Liver (tissue), 3 donors: ENCODE results near the gene BRD3OS.

Experiments used
- ATF3 ChIP-seq: IDR thresholded peaks from 2 replicates; pipeline ENCODE4 v1.6.1; 2016; ENCODE audit warnings: antibody characterized with exemption
- GABPA ChIP-seq, 2 donors: IDR thresholded peaks in 1 of 2; conservative IDR thresholded peaks in 1 of 2; 2 replicates each; pipeline ENCODE4 v1.6.1; 2016; ENCODE audit warnings: antibody characterized with exemption in 2 of 2, mild to moderate bottlenecking in 1 of 2, moderate library complexity in 1 of 2
- HNF4G ChIP-seq: IDR thresholded peaks from 2 replicates; pipeline ENCODE4 v1.6.1; 2016; ENCODE audit warnings: antibody characterized with exemption
- RAD21 ChIP-seq, 2 donors: IDR thresholded peaks; 2 replicates each; pipeline ENCODE4 v1.6.1; 2016; ENCODE audit warnings: antibody characterized with exemption in 2 of 2, mild to moderate bottlenecking in 2 of 2
- REST ChIP-seq: IDR thresholded peaks from 2 replicates; pipeline ENCODE4 v1.6.1; 2016; ENCODE audit warnings: antibody characterized with exemption, mild to moderate bottlenecking
- SP1 ChIP-seq: IDR thresholded peaks from 2 replicates; pipeline ENCODE4 v1.6.1; 2018; ENCODE audit warnings: antibody characterized with exemption, mild to moderate bottlenecking
- TAF1 ChIP-seq: conservative IDR thresholded peaks from 2 replicates; pipeline ENCODE4 v1.6.1; 2016; ENCODE audit warnings: antibody characterized with exemption, mild to moderate bottlenecking
- YY1 ChIP-seq: IDR thresholded peaks from 2 replicates; pipeline ENCODE4 v1.6.1; 2016; ENCODE audit warnings: antibody characterized with exemption, mild to moderate bottlenecking
- TF ChIP-seq, protein P1 (sequence below): fragments of 150-350 bp; IDR thresholded peaks from 2 replicates; pipeline ENCODE4 v1.5.1; 2017; ENCODE audit warnings: improper control_type of control experiment, low read depth, low read length; ENCODE audit not compliant: missing input control
- TF ChIP-seq, protein P2 (sequence below): IDR thresholded peaks from 2 replicates; pipeline ENCODE4 v1.6.1; 2016; ENCODE audit warnings: antibody characterized with exemption
- donor health status: healthy.
- donor health status: healthy.

- TF ChIP-seq, protein P1, sequence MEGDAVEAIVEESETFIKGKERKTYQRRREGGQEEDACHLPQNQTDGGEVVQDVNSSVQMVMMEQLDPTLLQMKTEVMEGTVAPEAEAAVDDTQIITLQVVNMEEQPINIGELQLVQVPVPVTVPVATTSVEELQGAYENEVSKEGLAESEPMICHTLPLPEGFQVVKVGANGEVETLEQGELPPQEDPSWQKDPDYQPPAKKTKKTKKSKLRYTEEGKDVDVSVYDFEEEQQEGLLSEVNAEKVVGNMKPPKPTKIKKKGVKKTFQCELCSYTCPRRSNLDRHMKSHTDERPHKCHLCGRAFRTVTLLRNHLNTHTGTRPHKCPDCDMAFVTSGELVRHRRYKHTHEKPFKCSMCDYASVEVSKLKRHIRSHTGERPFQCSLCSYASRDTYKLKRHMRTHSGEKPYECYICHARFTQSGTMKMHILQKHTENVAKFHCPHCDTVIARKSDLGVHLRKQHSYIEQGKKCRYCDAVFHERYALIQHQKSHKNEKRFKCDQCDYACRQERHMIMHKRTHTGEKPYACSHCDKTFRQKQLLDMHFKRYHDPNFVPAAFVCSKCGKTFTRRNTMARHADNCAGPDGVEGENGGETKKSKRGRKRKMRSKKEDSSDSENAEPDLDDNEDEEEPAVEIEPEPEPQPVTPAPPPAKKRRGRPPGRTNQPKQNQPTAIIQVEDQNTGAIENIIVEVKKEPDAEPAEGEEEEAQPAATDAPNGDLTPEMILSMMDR, result no peak
- TF ChIP-seq RAD21 (IDR thresholded peaks at IDR 0.05) (no peak), TAF1 (no peak), HNF4G (no peak), YY1 (peak; percentile 97), GABPA (IDR thresholded peaks at IDR 0.05 in 1 of 2, conservative IDR thresholded peaks at IDR 0.05 in 1 of 2) (no peak), REST (peak; percentile 77), ATF3 (no peak), SP1 (peak; percentile 69)
- TF ChIP-seq, protein P2, sequence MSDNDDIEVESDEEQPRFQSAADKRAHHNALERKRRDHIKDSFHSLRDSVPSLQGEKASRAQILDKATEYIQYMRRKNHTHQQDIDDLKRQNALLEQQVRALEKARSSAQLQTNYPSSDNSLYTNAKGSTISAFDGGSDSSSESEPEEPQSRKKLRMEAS, result peak; percentile 88
Measured at GRCh38 chr9:134057751-134058701, 32.7 kb downstream of the BRD3OS start.
